Glomerular visceral epithelial cell (primary cell): ENCODE data around the gene PCNX1.
"Not testable (repeated sequence)": the region's sequence is repeated elsewhere in the genome, so short reads cannot be mapped to it uniquely, and the experiment has no call there.

Source experiments
- DNase-seq: peaks from one replicate; pipeline ENCODE4 v3.0.0-alpha.2; 2016; ENCODE audit errors: extremely low spot score

PCNX1 gene

DNA sequence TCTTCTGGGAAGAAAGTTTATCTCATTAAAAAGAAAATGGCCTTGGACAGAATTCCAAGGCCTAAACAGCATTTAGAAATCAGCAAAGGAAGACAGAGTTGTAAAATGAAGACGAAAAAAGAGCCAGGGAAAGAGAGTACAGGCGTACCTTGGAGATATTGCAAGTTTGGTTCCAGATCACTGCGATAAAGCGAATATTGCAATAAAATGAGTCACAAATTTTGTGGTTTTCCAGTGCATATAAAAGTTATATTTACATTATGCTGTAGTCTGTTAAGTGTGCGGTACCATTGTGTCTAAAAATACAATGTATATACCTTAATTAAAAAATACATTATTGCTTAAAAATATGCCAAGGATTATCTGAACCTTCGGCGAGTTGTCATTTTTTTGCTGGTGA is 9.0 kb downstream of the PCNX1 start:
- DNase-seq, result no peak

DNA sequence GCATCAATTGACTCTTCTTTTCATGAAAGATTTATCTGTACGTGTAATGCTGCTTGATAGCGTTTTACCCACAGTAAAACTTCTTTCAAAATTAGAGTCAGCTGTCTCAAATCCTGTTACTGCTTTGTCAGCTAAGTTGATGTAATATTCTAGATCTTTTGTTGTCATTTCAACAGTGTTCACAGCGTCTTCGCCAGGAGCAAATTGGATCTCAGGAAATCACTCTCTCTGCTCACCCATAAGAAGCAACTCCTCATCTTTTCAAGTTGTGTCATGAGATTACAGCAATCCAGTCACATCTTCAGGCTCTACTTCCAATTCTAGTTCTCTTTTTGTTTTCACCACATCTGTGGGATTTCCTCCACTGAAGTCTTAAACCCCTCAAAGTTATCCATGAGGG is 9.5 kb downstream of the PCNX1 start:
- no peak for DNase-seq

DNA sequence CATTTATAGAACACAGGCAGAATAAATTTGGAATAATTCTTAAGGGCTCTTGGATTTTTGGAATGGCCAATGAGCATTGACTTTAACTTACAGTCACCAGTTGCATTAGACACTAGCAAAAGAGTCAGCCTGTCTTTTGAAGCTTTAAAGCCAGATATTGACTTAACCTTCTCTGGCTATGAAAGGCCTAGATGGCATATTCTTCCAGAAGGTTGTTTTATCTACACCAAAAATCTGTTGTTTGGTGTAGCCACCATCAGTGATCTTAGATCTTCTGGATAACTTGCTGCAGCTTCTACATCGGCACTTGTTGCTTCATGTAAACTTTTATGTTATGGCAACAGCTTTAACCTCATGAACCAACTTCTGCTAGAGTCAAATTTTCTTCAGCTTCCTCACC is 10.4 kb downstream of the PCNX1 start:
- DNase-seq, result no peak

DNA sequence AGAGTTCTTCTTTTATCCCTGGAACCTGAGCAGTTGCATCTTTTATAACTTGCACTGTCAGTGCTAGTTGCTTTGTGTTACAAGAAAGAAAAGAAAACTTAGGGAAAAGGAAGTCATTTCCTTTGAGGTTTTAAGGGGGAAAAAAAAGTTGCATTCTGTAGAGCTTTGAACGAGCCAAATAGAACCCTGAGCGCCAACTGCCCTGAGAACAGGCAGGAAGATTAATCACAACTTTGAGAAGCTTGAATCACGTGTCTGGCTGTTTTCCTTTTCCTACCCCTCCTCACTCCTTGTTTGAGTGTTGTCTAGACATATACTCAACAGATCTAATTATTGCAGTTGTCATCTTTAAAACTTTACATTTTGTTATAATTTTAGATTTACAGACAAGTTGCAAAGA is 12.5 kb downstream of the PCNX1 start:
- peak; percentile 32 for DNase-seq

DNA sequence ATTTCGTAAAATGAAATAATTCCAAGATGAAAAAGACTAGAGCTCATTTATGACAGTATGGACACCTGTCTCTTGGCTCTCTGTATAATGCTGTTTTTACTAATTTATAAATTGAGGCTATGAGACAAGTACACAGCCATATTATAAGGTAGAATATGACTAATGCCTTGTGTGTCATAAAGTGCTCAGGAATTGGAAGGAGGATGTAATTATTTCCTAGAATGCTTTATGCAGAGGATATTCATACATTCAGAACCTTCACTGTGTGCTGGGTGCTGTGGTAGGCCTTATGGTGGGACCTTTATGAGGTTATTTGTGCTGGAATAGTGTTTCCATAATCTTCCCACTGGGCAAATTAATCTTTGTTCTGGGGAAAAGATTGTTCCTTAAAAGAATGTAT is 13.3 kb downstream of the PCNX1 start:
- DNase-seq, result no peak

DNA sequence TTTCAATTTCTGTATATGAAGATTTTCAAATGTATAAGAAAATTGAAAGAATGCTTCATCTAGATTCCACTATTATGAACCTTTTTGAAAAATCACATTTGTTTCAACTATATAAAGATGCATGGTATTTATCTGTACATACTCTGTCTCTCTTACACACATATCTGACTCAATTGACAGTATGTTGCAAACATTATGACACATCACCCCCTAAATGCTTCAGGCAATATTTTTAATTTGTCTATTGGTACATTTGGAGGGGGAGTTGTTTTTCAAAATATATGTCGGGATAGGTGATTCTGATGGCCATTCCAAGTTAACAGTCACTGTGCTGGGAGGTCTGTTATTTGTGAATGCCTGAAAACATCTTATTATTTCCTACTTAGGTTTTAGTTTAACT is 14.4 kb downstream of the PCNX1 start:
- no peak for DNase-seq

DNA sequence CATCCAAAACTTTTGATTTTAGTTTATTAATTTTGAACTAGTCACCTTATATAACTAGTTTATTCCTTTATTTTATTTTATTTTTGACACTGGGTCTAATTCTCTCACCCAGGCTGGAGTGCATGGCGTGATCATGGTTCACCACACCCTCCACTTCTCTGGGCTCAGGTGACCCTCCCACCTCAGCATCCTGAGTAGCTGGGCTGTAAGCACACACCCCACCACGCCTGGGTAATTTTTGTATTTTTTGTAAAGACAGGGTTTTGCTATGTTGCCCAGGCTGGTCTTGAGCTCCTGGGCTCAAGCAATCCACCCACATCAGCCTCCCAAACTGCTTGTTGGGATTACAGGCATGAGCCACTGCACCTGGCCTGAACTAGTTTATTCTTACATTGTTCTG is 17.3 kb downstream of the PCNX1 start:
- DNase-seq, result no peak

DNA sequence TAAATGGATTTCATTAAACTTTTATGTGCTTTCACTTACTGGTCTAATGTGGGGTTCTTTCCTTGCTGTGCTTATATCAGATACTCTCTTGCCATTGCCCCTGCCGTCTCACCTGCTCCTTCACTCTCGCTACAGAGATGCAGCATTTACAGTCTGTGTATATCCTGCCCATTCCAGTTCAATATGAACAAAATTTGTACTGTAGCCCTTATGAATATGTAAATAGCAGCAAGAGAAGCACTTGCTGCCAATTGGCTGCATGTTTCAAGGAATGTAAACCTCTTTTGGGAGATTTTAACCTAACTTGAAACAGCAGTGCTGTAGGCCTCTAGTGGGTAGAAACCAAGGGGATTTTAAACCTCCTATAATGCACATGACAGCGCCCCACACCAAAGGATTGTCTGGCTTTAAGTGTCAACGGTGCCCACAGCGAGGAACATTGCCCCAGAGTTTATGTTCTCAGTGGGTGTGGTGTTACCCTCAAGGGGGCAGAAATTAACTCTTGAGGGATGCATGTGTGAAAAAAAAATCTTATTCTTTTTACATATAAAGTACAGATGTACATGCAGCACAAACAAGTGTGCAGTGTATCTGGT is 19.1 kb downstream of the PCNX1 start:
- no peak for DNase-seq

DNA sequence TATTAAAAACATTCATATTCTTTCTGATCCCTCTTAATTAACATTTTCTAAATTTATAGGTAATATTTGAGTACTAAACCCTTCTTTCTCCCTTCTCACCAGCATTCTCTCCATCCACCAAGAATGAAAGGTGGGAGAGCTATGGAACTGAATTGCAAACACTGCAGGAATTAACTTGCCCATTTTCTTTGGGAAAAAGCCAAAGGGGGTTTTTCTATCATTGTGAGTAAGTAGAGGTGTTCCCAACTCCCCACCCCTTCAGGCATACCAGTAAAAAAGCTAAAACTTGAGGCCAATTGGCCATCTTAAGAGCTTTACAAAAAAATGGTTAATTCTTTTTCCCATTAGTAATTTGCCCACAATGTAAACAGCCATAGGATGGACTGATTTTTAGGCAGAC is 23.7 kb downstream of the PCNX1 start:
- DNase-seq, result no peak

DNA sequence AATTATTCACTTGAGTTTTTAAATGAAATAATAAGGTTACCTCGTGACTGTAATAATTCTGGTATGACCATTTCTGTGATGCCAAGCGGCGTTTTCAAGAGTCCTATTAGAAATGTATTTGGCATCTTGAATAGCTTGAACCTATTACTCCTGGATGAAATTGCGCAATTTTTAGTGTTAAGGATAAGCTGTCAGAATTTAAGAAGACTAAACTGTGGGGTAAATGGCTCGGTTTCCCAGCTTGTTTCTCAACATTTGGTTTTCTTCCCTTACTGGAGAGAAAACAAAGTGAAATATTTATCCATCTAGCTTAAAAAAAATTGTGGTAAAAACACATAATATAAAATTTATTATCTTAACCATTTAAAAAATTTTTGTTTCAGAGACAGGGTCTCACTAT is 26.8 kb downstream of the PCNX1 start:
- DNase-seq, result no peak

DNA sequence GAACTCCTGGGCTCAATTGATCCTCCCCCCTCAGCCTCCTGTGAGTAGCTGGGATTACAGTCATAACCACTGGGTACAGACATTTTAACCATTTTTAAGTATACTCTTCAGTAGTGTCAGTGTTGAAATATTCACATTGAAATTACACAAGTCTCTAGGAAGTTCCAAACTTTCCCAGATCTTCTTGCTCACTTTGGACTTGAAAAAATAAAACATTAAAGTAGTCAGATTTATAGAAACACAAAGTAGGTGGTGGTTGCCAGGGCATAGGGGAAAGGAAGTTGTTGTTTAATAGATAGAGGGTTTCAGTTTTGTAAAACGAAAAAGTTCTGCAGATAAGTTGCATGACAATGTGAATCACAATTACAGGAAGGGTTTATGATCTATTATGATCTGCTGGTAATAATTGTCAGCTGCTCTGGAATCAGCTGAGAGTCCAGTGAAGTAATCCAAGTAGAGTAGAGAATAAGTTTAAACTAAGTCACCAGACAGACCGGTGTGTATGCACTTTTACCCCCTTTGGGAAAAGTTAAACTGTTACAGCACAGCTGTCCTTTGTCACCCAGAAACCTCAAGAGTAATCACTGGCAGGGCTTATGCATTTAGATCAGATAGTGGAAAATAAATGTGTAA is 27.4 kb downstream of the PCNX1 start:
- peak; percentile 17 for DNase-seq

DNA sequence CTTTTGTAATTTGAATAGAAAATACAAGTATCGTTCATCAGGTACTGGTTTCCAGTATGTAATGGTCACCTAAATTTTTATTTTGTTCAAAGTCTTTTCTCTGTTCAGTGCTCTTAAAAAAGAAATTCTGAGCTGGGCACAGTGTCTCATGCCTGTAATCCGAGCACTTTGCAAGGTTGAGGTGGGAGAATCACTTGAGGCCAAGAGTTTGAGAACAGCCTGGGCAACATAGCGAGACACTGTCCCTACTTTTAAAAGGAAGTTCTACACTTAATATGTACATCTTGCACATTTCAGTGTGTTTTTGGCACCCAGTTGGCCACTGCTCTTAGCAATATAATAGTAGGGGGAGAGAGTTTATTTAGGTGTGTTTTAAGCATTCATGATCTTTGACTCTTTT is 27.9 kb downstream of the PCNX1 start:
- DNase-seq, result no peak

DNA sequence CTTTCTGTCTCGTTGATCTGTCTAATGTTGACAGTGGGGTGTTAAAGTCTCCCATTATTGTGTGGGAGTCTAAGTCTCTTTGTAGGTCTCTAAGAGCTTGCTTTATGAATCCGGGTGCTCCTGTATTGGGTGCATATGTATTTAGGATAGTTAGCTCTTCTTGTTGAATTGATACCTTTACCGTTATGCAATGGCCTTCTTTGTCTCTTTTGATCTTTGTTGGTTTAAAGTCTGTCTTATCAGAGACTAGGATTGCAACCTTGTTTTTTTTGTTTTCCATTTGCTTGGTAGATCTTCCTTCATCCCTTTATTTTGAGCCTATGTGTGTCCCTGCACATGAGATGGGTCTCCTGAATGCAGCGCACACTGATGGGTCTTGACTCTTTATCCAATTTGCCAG is 32.4 kb downstream of the PCNX1 start:
- DNase-seq, result not testable (repeated sequence)

DNA sequence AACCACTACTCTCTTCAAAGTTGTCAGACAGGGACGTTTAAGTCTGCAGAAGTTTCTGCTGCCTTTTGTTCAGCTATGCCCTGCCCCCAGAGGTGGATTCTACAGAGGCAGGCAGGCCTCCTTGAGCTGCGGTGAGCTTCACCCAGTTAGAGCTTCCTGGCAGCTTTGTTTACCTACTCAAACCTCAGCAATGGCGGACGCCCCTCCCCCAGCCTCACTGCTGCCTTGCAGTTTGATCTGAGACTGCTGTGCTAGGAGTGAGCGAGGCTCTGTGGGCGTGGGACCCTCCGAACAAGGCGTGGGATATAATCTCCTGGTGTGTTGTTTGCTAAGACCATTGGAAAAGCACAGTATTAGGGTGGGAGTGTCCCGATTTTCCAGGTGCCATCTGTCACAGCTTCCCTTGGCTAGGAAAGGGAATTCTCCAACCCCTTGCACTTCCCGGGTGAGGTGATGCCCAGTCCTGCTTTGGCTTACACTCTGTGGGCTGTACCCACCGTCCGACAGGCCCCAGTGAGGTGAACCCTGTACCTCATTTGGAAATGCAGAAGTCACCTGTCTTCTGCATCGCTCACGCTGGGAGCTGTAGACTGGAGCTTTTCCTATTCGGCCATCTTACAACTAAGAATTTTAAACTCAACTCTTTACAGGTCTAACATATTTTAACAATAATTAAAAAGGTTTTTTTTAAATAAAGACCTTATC is 34.5 kb downstream of the PCNX1 start:
- not testable (repeated sequence) for DNase-seq

DNA sequence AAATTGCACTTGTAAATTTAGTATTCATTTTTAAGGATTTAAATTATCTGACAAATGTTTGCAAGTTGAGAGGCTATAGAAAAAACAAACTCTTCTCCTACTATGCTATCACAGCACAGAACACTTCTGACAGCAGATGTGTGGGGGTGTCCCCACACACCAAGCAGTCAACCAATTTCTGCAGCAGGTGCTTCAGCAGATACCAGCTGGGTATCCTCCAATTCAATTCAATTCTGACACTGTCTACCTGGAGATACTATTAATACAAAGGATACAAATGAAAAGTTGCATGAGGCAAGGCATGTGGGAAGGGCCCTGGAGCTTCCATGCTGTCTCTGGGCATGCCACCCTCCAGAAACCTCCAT is 35.1 kb downstream of the PCNX1 start:
- DNase-seq, result no peak

DNA sequence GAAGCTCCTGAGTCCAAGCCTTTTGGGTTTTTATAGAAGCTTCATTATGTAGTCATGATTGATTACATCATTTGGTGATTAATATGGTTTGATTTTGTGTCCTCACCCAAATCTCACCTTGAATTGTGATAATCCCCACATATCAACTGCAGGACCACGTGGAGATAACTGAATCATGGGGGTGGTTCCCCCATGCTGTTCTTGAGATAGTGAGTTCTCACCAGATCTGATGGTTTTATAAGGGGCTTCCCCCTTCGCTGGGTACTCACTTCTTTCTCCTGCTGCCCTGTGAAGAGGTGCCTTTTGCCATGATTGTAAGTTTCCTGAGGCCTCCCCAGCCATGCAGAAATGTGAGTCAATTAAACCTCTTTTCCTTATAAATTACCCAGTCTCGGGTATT is 35.5 kb downstream of the PCNX1 start:
- not testable (repeated sequence) for DNase-seq

DNA sequence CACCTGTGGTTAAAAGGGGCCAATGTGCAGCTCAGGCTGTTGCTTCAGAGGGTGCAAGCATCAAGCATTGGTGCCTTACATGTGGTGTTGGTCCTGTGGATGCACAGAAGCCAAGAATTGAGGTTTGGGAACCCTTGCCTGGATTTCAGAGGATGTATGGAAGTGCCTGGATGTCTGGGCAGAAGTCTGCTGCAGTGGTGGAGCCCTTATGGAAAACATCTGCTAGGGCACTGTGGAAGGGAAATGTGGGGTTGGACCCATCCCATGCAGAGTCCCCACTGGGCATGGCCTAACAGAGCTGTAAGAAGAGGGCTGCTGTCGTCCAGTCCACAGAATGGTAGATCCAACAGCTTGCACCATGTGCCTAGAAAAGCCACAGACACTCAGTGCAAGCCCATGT is 36.6 kb downstream of the PCNX1 start:
- no peak for DNase-seq

DNA sequence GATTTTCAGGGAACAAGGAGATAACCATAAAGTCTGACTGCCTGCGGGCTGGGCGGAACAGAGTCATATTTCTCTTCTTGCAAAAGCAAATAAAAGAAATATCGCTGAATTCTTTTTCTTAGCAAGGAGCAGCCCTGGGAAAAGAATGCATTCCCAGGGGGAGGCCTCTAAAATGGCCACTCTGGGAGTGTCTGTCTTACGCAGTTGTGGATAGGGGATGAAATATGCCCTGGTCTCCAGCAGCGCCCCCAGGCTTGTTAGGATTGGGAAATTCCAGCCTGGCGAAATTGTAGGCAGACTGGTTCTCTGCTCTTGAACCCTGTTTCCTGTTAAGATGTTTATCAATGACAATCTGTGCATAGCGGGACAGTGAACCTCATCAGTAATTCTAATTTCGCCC is 40.5 kb downstream of the PCNX1 start:
- DNase-seq, result no peak

DNA sequence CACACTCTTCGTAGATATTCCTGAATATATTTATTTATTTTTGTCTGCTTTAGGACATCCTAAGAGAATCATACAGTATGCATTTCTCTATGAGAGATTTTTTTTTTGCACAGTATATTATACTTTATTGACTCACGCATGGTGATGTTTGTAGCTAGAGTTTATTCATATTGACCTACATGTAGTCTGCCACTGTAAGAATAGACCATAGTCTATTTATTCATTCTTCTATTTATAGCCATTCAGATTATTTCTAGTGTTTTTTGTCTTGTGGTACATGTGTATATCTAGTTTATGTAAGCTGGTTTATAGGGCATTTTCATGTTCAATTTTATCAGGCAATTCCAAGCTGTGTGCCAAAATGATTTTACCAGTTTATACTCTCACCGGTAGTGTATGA is 45.2 kb downstream of the PCNX1 start:
- DNase-seq, result no peak

DNA sequence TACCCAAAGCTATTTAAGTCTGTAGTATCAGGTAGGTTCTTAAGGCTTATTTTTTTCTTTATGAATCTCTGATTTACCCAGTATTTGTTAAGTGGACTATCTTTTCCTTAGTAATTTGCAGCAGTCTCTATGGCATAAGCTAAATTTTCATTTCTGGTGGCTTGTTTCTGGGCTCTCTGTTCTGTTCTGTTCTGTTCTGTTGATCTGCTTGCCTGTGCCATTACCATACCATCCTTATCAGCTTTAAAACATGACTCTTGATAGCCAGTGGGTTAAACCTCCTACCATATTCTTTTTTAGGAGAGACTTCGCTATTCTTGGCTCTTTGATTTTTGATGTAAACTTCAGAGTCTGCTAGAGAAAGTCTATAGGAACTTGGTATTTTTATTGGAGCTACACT is 46.8 kb downstream of the PCNX1 start:
- no peak for DNase-seq

DNA sequence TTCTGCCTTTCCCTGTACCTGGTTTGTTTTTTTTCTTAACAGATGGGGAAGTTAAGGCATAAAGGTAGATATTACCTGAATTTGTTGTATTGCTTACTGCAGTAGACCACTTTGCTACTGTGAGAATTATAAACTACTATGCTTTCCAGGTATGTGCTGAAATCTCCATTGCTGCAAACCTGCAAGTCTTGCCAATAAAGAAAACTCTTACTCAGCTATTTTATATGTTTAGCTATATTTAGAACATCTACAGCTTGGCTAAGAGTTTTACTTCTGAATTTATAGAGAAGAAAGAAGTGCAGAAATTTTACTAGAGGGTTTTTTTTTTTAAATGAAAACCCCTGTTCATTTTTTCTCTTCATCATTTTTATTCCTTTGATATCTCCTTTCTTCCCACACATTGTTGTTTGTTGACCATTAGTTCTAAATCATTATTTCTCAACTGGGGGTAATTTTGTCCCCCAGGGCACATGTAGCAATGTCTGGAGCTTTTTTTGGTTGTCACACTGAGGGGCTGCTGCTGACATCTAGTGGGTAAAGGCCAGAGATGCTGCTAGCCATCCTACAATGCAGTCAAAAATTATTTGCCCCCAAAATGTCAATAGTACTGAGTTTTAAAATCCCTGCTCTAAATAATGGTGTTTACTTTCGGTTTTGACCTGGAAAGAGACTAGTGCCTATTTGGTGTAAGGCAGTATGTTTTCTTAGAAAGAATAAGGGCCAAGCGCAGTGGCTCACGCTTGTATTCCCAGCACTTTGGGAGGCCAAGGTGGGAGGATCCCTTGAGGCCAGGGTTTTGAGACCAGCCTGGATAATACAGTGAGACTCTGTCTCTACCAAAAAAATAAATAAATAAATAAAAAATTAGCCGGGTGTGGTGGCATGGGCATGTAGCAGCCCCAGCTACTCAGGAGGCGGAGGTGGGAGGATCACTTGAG is 48.6 kb downstream of the PCNX1 start:
- peak; percentile 29 for DNase-seq

DNA sequence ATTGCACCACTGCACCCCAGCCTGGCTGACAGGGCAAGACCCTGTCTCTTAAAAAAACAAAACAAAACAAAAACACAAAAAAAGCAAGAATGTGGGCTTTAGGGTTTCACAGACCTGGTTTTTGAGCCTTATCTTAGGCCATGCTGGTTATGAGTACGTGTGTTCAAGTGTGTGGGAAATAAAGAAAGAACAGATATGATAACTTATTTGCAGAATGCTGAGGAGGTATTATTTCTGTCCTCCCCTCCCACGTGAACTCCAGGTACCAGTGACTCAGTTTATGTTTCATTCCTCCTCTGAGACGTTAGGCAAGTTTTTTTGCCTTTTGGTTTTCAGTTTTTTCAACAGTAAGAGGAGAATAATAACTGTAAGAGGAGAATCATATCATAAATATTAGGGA is 49.3 kb downstream of the PCNX1 start:
- no peak for DNase-seq
